Regular cardiac myocyte (primary cell): Measurements from ENCODE around the gene OR10T2. TPM values are rescaled to one million over a fixed set of nuclear protein-coding genes. Genes with fewer than 3 reads are reported as not detected.

Experiments
- total RNA-seq: library from RNA; depleted of rRNA; stranded (reverse); fragments of >200 nt; gene quantifications from 2 replicates; pipeline ENCODE4 v1.2.3, GENCODE V29; 2014

Gene OR10T2
- not detected in 2 replicates for total RNA-seq

GRCh38 chr1:158398818-158399514 lies at the start of gene OR10T2:
Gene OR10T2 (minus strand): TSS chr1:158399466. CDS start chr1:158399466, 0 bp downstream.

GRCh38 chr1:158426137-158426536 lies 26.9 kb upstream of the OR10T2 start, which contains the start of gene OR10K2:
Gene OR10K2 (minus strand): TSS chr1:158426237. CDS start chr1:158420866, 5,371 bp downstream.

GRCh38 chr1:158353303-158354075 lies 45.8 kb downstream of the OR10T2 start, which contains the start of gene CD1E:
Gene CD1E (plus strand): TSS chr1:158353894. CDS start chr1:158353989, 95 bp downstream.

Other genes with a start within 250 kb of the OR10T2 start
- gene CD1D, start 218.6 kb downstream of the OR10T2 start, total RNA-seq, result under 0.01 and 1.1 TPM in 2 replicates
- not detected in 2 replicates for gene CD1A, start 145.0 kb downstream of the OR10T2 start, total RNA-seq
- gene CD1C, start 109.5 kb downstream of the OR10T2 start, total RNA-seq, result under 0.01 TPM in 1 of 2 replicates, not detected in the other
- not detected in 2 replicates for gene CD1B, start 67.9 kb downstream of the OR10T2 start, total RNA-seq
- gene CD1E, start 45.6 kb downstream of the OR10T2 start, total RNA-seq, result not detected in 2 replicates
- not detected in 2 replicates for gene OR10K2, start 26.8 kb upstream of the OR10T2 start, total RNA-seq
- gene OR10K1, start 62.4 kb upstream of the OR10T2 start, total RNA-seq, result not detected in 2 replicates
- not detected in 2 replicates for gene OR10R2, start 72.8 kb upstream of the OR10T2 start, total RNA-seq
- not detected in 2 replicates for gene OR6Y1, start 154.9 kb upstream of the OR10T2 start, total RNA-seq
- not detected in 2 replicates for gene OR6P1, start 171.1 kb upstream of the OR10T2 start, total RNA-seq
- not detected in 2 replicates for gene OR10X1, start 180.4 kb upstream of the OR10T2 start, total RNA-seq
- gene OR10Z1, start 205.8 kb upstream of the OR10T2 start, total RNA-seq, result not detected in 2 replicates